ENCODE measurements around the gene UBE4B. TPM values are rescaled to one million over a fixed set of nuclear protein-coding genes. Genes with fewer than 3 reads are reported as not detected.

The UBE4B gene
- total and polyA plus RNA-seq, 9 donors: 26.3 to 46.9 (median 38.9) TPM

DNA sequence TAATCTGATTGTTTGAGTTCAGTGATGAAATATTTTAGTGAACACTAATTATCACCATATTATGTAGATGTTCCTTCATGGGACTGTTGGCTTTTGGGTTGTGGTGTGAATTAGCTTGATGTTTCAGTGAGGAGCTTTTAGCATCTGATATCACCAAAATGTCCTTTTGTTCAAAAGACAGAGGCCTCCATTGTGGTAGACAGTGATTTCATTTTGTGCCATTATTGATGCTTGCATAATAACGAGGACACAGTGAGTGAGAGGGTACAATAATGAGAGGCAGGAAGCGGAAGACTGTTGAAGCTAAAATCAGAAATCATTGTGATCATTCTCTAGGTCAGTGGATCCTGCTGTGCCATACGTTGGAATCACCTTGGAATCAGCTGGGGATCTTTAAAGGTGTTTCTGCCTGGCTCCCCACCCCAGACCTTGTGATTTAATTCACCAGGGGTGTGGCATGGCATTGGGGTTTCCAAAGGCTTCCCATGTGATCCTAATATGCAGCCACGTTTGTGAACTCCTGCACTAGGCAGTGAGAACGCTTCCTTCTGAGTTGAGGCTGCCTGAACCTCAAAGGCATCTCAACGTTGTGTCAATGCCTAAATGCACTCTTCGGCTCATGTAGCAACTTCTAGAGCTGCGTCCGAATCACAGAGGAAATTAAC, 95.5 kb downstream of the UBE4B start:
- DNase-seq: no peak
- no peaks in the 10 kb centered on the region for H3K36me3 ChIP-seq
- no peaks in the 10 kb centered on the region for H3K4me1 ChIP-seq (ENCODE audit: insufficient read depth)
- no peak overlapping the region for H3K4me3 ChIP-seq
- WGBS, 3 donors: 72 to 82% (median 73%) methylated on average over 9 of the region's 9 CpGs
- intact Hi-C loops (cut with DNase I): no loop called here
- no peaks in the 10 kb centered on the region for H3K9me3 ChIP-seq
- TF ChIP-seq, protein P1, sequence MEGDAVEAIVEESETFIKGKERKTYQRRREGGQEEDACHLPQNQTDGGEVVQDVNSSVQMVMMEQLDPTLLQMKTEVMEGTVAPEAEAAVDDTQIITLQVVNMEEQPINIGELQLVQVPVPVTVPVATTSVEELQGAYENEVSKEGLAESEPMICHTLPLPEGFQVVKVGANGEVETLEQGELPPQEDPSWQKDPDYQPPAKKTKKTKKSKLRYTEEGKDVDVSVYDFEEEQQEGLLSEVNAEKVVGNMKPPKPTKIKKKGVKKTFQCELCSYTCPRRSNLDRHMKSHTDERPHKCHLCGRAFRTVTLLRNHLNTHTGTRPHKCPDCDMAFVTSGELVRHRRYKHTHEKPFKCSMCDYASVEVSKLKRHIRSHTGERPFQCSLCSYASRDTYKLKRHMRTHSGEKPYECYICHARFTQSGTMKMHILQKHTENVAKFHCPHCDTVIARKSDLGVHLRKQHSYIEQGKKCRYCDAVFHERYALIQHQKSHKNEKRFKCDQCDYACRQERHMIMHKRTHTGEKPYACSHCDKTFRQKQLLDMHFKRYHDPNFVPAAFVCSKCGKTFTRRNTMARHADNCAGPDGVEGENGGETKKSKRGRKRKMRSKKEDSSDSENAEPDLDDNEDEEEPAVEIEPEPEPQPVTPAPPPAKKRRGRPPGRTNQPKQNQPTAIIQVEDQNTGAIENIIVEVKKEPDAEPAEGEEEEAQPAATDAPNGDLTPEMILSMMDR (IDR thresholded peaks at IDR 0.05): no peak
- TF ChIP-seq EP300 (IDR thresholded peaks at IDR 0.05) (no peak), POLR2A (IDR thresholded peaks at IDR 0.05) (no peak)
- H3K27ac ChIP-seq: no peak overlapping the region
- H3K27me3 ChIP-seq: no peaks in the 10 kb centered on the region

DNA sequence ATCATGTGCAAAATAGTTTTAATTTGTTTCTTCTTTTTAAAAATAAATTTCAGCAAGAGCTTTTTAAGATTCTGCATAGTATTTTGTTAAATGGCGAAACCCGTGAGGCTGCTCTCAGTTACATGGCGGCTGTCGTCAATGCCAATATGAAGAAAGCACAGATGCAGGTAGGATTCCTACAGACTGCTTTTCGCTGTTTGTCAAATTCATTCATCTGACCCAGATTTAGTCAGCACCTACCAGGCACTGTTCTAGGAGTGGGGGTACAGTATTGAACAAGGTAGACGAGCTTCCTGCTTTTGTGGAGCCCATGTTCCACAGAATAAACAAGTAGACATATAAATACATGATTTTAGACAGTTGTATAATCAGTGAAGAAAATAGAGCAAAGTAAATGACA, 99.6 kb downstream of the UBE4B start:
- Histone ChIP-seq H3K27me3 (no peaks in the 10 kb centered on the region), H3K9me3 (no peaks in the 10 kb centered on the region), H3K27ac (no peak overlapping the region), H3K4me1 (ENCODE audit: insufficient read depth) (no peaks in the 10 kb centered on the region), H3K4me3 (no peak overlapping the region), H3K36me3 (no peaks in the 10 kb centered on the region)
- intact Hi-C loops (cut with DNase I): no loop called here
- 98 to 99% (median 99%) methylated on average over 6 of the region's 6 CpGs for WGBS, 3 donors
- no peak for TF ChIP-seq POLR2A (IDR thresholded peaks at IDR 0.05)
- TF ChIP-seq, protein P1 (IDR thresholded peaks at IDR 0.05): no peak
- no peak for TF ChIP-seq EP300 (IDR thresholded peaks at IDR 0.05)
- no peak for DNase-seq

DNA sequence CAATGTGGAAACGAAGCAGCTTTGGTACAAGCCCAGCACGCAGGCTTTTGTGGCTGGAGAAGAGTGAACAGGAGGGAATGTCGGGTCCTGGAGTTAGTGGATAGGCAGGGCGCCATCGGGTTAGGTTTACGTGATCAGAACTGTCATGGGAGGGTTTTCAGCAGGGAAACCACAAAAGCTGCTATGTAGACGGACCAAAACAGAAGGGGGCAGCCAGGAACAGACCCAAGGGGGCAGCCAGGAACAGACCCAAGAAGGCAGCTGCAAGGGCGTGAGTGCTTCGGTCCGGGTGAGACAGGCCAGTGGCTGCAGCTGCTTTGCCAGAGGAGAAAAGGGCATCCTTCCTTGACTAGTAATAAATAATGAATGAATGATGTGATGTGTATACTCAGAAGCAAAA, 100.1 kb downstream of the UBE4B start:
- Histone ChIP-seq H3K36me3 (no peaks in the 10 kb centered on the region), H3K9me3 (no peaks in the 10 kb centered on the region), H3K27ac (no peak overlapping the region), H3K27me3 (no peaks in the 10 kb centered on the region), H3K4me1 (ENCODE audit: insufficient read depth) (no peaks in the 10 kb centered on the region), H3K4me3 (no peak overlapping the region)
- DNase-seq: no peak
- 84 to 88% (median 86%) methylated on average over 10 of the region's 10 CpGs for WGBS, 3 donors
- no peak for TF ChIP-seq POLR2A (IDR thresholded peaks at IDR 0.05)
- TF ChIP-seq, protein P1 (IDR thresholded peaks at IDR 0.05): no peak
- intact Hi-C loops (cut with DNase I): no loop called here

GRCh38 chr1:10140981-10141380, 108.2 kb downstream of the UBE4B start:
- no peaks in the 10 kb centered on the region for H3K27me3 ChIP-seq
- no peaks in the 10 kb centered on the region for H3K9me3 ChIP-seq
- no peak overlapping the region for H3K4me3 ChIP-seq
- TF ChIP-seq, protein P1 (IDR thresholded peaks at IDR 0.05): no peak
- TF ChIP-seq POLR2A (IDR thresholded peaks at IDR 0.05) (no peak), EP300 (IDR thresholded peaks at IDR 0.05) (no peak)
- intact Hi-C loops (cut with DNase I): no loop called here
- WGBS, 3 donors: 93 to 98% (median 96%) methylated on average over 3 of the region's 3 CpGs
- DNase-seq: no peak
- no peak overlapping the region for H3K27ac ChIP-seq
- no peaks in the 10 kb centered on the region for H3K36me3 ChIP-seq
- H3K4me1 ChIP-seq (ENCODE audit: insufficient read depth): no peaks in the 10 kb centered on the region
